AG09309 (cell line): ENCODE measurements around the gene TBC1D22A.

Source experiments
- DNase-seq: peaks from one replicate; pipeline ENCODE4 v3.0.0-alpha.2; 2010; ENCODE audit warnings: low read depth
- H3K4me3 ChIP-seq: 2 replicates; pipeline ENCODE4 v1.5.1; 2011; ENCODE audit warnings: mild to moderate bottlenecking, low read depth, low read length, moderate library complexity; ENCODE audit not compliant: control insufficient read depth
- CTCF ChIP-seq: IDR thresholded peaks from 2 replicates; pipeline ENCODE4 v1.5.1; 2011; ENCODE audit warnings: mild to moderate bottlenecking, low read depth, low read length, inconsistent platforms; ENCODE audit not compliant: insufficient read depth, control insufficient read depth; ENCODE audit errors: missing control alignments

Gene TBC1D22A

GRCh38 chr22:47220752-47221151, 458.3 kb downstream of the TBC1D22A start:
- no peak for DNase-seq
- no peak overlapping the region for H3K4me3 ChIP-seq
- no peak for TF ChIP-seq CTCF

- TF ChIP-seq CTCF: no peak
- H3K4me3 ChIP-seq: no peak overlapping the region
- DNase-seq: no peak
Measured at GRCh38 chr22:47221840-47222615, 459.6 kb downstream of the TBC1D22A start.
